ENCODE data around the gene LANCL1.
"Not testable (repeated sequence)": the region's sequence is repeated elsewhere in the genome, so short reads cannot be mapped to it uniquely, and the experiment has no call there.

DNA sequence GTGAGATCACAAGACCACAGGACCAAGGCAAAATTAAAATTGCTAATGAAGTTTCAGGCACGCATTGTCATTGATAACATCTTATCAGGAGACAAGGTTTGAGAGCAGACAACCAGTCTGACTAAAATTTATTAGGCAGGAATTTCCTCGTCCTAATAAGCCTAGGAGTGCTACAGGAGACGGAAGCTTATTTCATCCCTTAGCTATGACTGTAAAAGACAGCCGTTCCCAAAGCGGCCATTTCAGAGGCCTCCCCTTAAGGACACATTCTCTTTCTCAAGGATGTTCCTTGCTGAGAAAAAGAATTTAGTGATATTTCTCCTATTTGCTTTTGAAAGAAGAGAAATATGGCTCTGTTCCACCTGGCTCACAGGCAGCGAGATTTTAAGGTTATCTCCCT lies 49.2 kb downstream of the LANCL1 start:
- not testable (repeated sequence) for TF ChIP-seq CTCF (IDR thresholded peaks at IDR 0.05); POLR2AphosphoS5 (IDR thresholded peaks at IDR 0.05; ENCODE audit: insufficient read depth in 1 of 2, low read depth in 1 of 2); POLR2A (IDR thresholded peaks at IDR 0.05)
